ENCODE results near the gene PCBP3.
"Not testable (repeated sequence)": the region's sequence is repeated elsewhere in the genome, so short reads cannot be mapped to it uniquely, and the experiment has no call there.

PCBP3 gene

GRCh38 chr21:45615145-45615711 is 28.3 kb upstream of the PCBP3 start:
- in situ Hi-C loops (cut with HindIII; ENCODE audit: low sequenced_read_pairs), result no loop called here
- no peak for TF ChIP-seq CTCF (IDR thresholded peaks at IDR 0.05; ENCODE audit: low read depth, low read length, missing control alignments)
- H3K4me3 ChIP-seq (ENCODE audit: low read depth, low read length), result no peak overlapping the region

GRCh38 chr21:45617021-45617921 is 26.3 kb upstream of the PCBP3 start:
- in situ Hi-C loops (cut with HindIII; ENCODE audit: low sequenced_read_pairs), result no loop called here
- H3K4me3 ChIP-seq (ENCODE audit: low read depth, low read length), result no peak overlapping the region
- no peak for DNase-seq (ENCODE audit: low read depth)
- peak; percentile 3 for TF ChIP-seq CTCF (IDR thresholded peaks at IDR 0.05; ENCODE audit: low read depth, low read length, missing control alignments)

More at GRCh38 chr21:45615145-45615711, 28.3 kb upstream of the PCBP3 start:
- no peak for DNase-seq (ENCODE audit: low read depth)

GRCh38 chr21:45618287-45618686 is 25.2 kb upstream of the PCBP3 start:
- in situ Hi-C loops (cut with HindIII; ENCODE audit: low sequenced_read_pairs), result no loop called here
- no peak for DNase-seq (ENCODE audit: low read depth)
- H3K4me3 ChIP-seq (ENCODE audit: low read depth, low read length), result no peak overlapping the region
- no peak for TF ChIP-seq CTCF (IDR thresholded peaks at IDR 0.05; ENCODE audit: low read depth, low read length, missing control alignments)

- no peak for DNase-seq (ENCODE audit: low read depth)
- TF ChIP-seq CTCF (IDR thresholded peaks at IDR 0.05; ENCODE audit: low read depth, low read length, missing control alignments), result no peak
- in situ Hi-C loops (cut with HindIII; ENCODE audit: low sequenced_read_pairs), result no loop called here
- no peak overlapping the region for H3K4me3 ChIP-seq (ENCODE audit: low read depth, low read length)
Observed at GRCh38 chr21:45618846-45619485, 24.6 kb upstream of the PCBP3 start.

- DNase-seq (ENCODE audit: low read depth), result no peak
- no peak for TF ChIP-seq CTCF (IDR thresholded peaks at IDR 0.05; ENCODE audit: low read depth, low read length, missing control alignments)
- no peak overlapping the region for H3K4me3 ChIP-seq (ENCODE audit: low read depth, low read length)
- in situ Hi-C loops (cut with HindIII; ENCODE audit: low sequenced_read_pairs), result no loop called here
Observed at GRCh38 chr21:45620201-45620923, 23.2 kb upstream of the PCBP3 start.

GRCh38 chr21:45621435-45622331 is 21.8 kb upstream of the PCBP3 start:
- in situ Hi-C loops (cut with HindIII; ENCODE audit: low sequenced_read_pairs); H3K4me3 ChIP-seq (ENCODE audit: low read depth, low read length); DNase-seq (ENCODE audit: low read depth): not testable (repeated sequence)

Measured in astrocyte of the cerebellum (primary cell).